NB4 (cell line): ENCODE results near the gene PEX11A.

ENCODE experiments used
- CTCF ChIP-seq: IDR thresholded peaks from one replicate; pipeline ENCODE4 v1.5.1; 2012; ENCODE audit warnings: low read depth, low read length
- MAX ChIP-seq: IDR thresholded peaks from 2 replicates; pipeline ENCODE4 v1.6.1; 2011; ENCODE audit warnings: low read depth, low read length
- MYC ChIP-seq: IDR thresholded peaks from 2 replicates; pipeline ENCODE4 v1.6.1; 2011; ENCODE audit warnings: low read depth, low read length
- POLR2A ChIP-seq: IDR thresholded peaks from 2 replicates; pipeline ENCODE4 v1.6.1; 2011; ENCODE audit warnings: mild to moderate bottlenecking; ENCODE audit not compliant: insufficient read length; ENCODE audit errors: extremely low read depth

GRCh38 chr15:89666858-89667705, 23.5 kb downstream of the PEX11A start:
- TF ChIP-seq CTCF (no peak), MYC (no peak), POLR2A (no peak), MAX (no peak)
